K562 (cell line): ENCODE results near the gene HDAC10. TPM values are rescaled to one million over a fixed set of nuclear protein-coding genes. Genes with fewer than 3 reads are reported as not detected.

Experiments
- ATAC-seq: fragments of 200-7000 bp; cut with Tn5 transposase; 3 replicates; pipeline ENCODE4 v1.9.1; 2020; ENCODE audit warnings: moderate library complexity
- BruUV-seq: library from RNA; stranded (reverse); fragments of 400-500 nt; replicated peaks from 2 replicates; lab custom pipeline; 2021; lab: Mats Ljungman, UMichigan
- CTCF ChIA-PET: fragments of 300-600 bp; formaldehyde crosslinking; extraction: SDS; loops from one replicate; lab custom pipeline; 2021; ENCODE audit warnings: low intra/inter-chr PET ratio; lab: Yijun Ruan, JAX
- POLR2A ChIA-PET: fragments of 300-600, 350-650 bp; sonication (Branson Sonifier 250); formaldehyde crosslinking; extraction: SDS; loops from one replicate; lab custom pipeline; 2021; ENCODE audit warnings: antibody characterized with exemption, inconsistent platforms; lab: Yijun Ruan, JAX
- DNase-seq, 4 experiments: peaks; one replicate each; pipeline versions ENCODE4 v3.0.0 to v3.0.0-alpha.2; 2011 to 2018; ENCODE audit warnings: low spot score in 3 of 4, mixed read lengths in 3 of 4; ENCODE audit errors: extremely low read depth in 1 of 4
- FAIRE-seq: peaks from 2 replicates; lab custom pipeline; 2011; peaks lifted over from hg19 to GRCh38; lab: Jason Lieb, UNC
- H2AFZ ChIP-seq: 2 replicates; pipeline ENCODE4 v1.6.0; 2011; ENCODE audit warnings: low read depth, low read length, control low read depth, inconsistent platforms
- H3K27ac ChIP-seq: fragments of 200-600 bp; 3 replicates; pipeline ENCODE4 v1.8.0; 2011; ENCODE audit warnings: low read depth, mild to moderate bottlenecking, control low read depth, inconsistent platforms, low read length, moderate library complexity, mixed read lengths; ENCODE audit errors: extremely low read depth
- H3K27me3 ChIP-seq, 2 experiments: fragments of 300-600 bp in 1 of 2; 2 replicates in 1 of 2; 3 replicates in 1 of 2; pipeline versions ENCODE4 v1.6.0 to v1.8.0; 2011; ENCODE audit warnings: inconsistent platforms in 2 of 2, low read length in 2 of 2, mild to moderate bottlenecking in 1 of 2, mixed read lengths in 1 of 2, moderate library complexity in 1 of 2; ENCODE audit not compliant: control insufficient read depth in 2 of 2, insufficient read depth in 2 of 2
- H3K36me3 ChIP-seq: fragments of 300-600 bp; 3 replicates; pipeline ENCODE4 v1.8.0; 2011; ENCODE audit warnings: mild to moderate bottlenecking, low read length, inconsistent platforms; ENCODE audit not compliant: control insufficient read depth, insufficient read depth
- H3K4me1 ChIP-seq, 2 experiments: fragments of 200-600 bp in 1 of 2; replicated peaks in 1 of 2; 2 replicates in 1 of 2; 3 replicates in 1 of 2; pipeline versions ENCODE4 v1.5.1 to v1.8.0; 2011; ENCODE audit warnings: inconsistent platforms in 2 of 2, low read length in 2 of 2, mild to moderate bottlenecking in 1 of 2, mixed read lengths in 1 of 2, moderate library complexity in 1 of 2; ENCODE audit not compliant: control insufficient read depth in 2 of 2, insufficient read depth in 2 of 2
- H3K4me2 ChIP-seq: 2 replicates; pipeline ENCODE4 v1.6.1; 2011; ENCODE audit warnings: low read length, control low read depth, inconsistent platforms, mixed read lengths; ENCODE audit not compliant: insufficient read depth
- H3K4me3 ChIP-seq: fragments of 200-600 bp; sonication (generic), shearing (Covaris generic); 2 replicates; pipeline ENCODE4 v1.5.1; 2016; ENCODE audit warnings: control low read depth, inconsistent platforms
- H3K79me2 ChIP-seq: fragments of 200-600 bp; 3 replicates; pipeline ENCODE4 v1.8.0; 2011; ENCODE audit warnings: low read length, inconsistent platforms; ENCODE audit not compliant: control insufficient read depth, insufficient read depth
- H3K9ac ChIP-seq, 2 experiments: 2 replicates each; pipeline versions ENCODE4 v1.6.0 to v1.6.1; 2011; ENCODE audit warnings: low read depth in 2 of 2, low read length in 2 of 2, control low read depth in 1 of 2, inconsistent platforms in 1 of 2, mild to moderate bottlenecking in 1 of 2, mixed read lengths in 1 of 2; ENCODE audit not compliant: insufficient read depth in 1 of 2
- H3K9me1 ChIP-seq: one replicate; pipeline ENCODE4 v1.6.0; 2011; ENCODE audit warnings: inconsistent platforms, mild to moderate bottlenecking, low read length, moderate library complexity; ENCODE audit not compliant: control insufficient read depth, insufficient read depth
- H3K9me3 ChIP-seq: replicated peaks from 2 replicates; pipeline ENCODE4 v1.5.1; 2011; ENCODE audit warnings: low read depth, low read length, inconsistent platforms; ENCODE audit not compliant: control insufficient read depth, insufficient read depth
- H4K20me1 ChIP-seq: replicated peaks from 2 replicates; pipeline ENCODE4 v1.6.1; 2011; ENCODE audit warnings: low read length, inconsistent platforms, mixed read lengths; ENCODE audit not compliant: control insufficient read depth, insufficient read depth
- ELF2 ChIP-seq: fragments of 250-450 bp; sonication (Bioruptor Pico); IDR thresholded peaks from 2 replicates; pipeline ENCODE4 v1.5.0; 2021; ENCODE audit warnings: mild to moderate bottlenecking
- ETS1 ChIP-seq: conservative IDR thresholded peaks from 2 replicates; pipeline ENCODE4 v1.6.1; 2011; ENCODE audit warnings: low read depth, mild to moderate bottlenecking, low read length; ENCODE audit not compliant: control insufficient read depth
- IFI16 ChIP-seq: fragments of 250-450 bp; sonication (Bioruptor Pico); IDR thresholded peaks from 2 replicates; pipeline ENCODE4 v2.1.2; 2022; ENCODE audit warnings: mild to moderate bottlenecking, inconsistent platforms
- MCM3 ChIP-seq: fragments of 450-650 bp; IDR thresholded peaks from 2 replicates; pipeline ENCODE4 v1.6.1; 2016
- MCM5 ChIP-seq: fragments of 450-650 bp; IDR thresholded peaks from 2 replicates; pipeline ENCODE4 v1.6.1; 2016; ENCODE audit warnings: low read depth
- NFRKB ChIP-seq: fragments of 450-650 bp; IDR thresholded peaks from 2 replicates; pipeline ENCODE4 v1.6.1; 2016; ENCODE audit warnings: low read depth
- POLR2G ChIP-seq: fragments of 200-400 bp; formaldehyde crosslinking; IDR thresholded peaks from 2 replicates; pipeline ENCODE4 v1.6.1; 2017; ENCODE audit warnings: low read depth, mild to moderate bottlenecking, antibody characterized with exemption, low read length, moderate library complexity
- WGBS: fragments of 100-300 bp; shearing (Covaris generic); methylation state at CpG from one replicate; pipeline ENCODE4 v1.1.6; 2016; ENCODE audit warnings: low coverage, mixed read lengths; ENCODE audit not compliant: insufficient coverage; ENCODE audit errors: missing lambda C conversion rate; 5-methylcytosine and 5-hydroxymethylcytosine counted together
- in situ Hi-C: fragments of 300-500 bp; cut with MboI; formaldehyde crosslinking; loops from 4 replicates; pipeline ENCODE4 v1.15.0; 2018; ENCODE audit warnings: inconsistent platforms, mixed read lengths
- intact Hi-C: fragments of 100-400 bp; cut with micrococcal nuclease; formaldehyde crosslinking; loops from 2 replicates; pipeline ENCODE4 v1.14.2; 2022
- polyA plus RNA-seq, 8 experiments: library from polyadenylated mRNA; depleted of rRNA in 4 of 8; stranded (reverse) in 5 of 8; unstranded in 3 of 8; fragments of >200 nt; fragmentation: Nextera tagmentation in 2 of 8; fragmentation: Illumina TruSeq in 1 of 8; extraction: Ambion mirVana in 2 of 8; extraction: Trizol in 1 of 8; gene quantifications; 2 replicates each; pipeline versions ENCODE4 v1.2.1 to v1.2.3, GENCODE V29; 2011 to 2014; ENCODE audit warnings: inconsistent platforms in 1 of 8, missing spikeins in 1 of 8
- total RNA-seq, 7 experiments: library from RNA; depleted of rRNA in 6 of 7; stranded (reverse); fragments of >200 nt in 6 of 7; fragmentation: Illumina TruSeq in 2 of 7; extraction: Trizol in 2 of 7; gene quantifications; 2 replicates each; pipeline versions ENCODE4 v1.2.1 to v1.2.3, GENCODE V29; 2011 to 2021; ENCODE audit warnings: low replicate concordance in 1 of 7

The HDAC10 gene
- total and polyA plus RNA-seq, 9 of the 15 experiments (the other 6 are each of a cell fraction or from before 2014, with no cell fraction given) = 0.10 to 44.2 (median 6.5) TPM

GRCh38 chr22:50286701-50287318 lies 35.7 kb upstream of the HDAC10 start:
- Histone ChIP-seq H3K36me3 (peaks cover 33% of the 10 kb centered on the region; the same call in 1 of the 3 replicates), H3K9me3 (no peaks in the 10 kb centered on the region), H4K20me1 (no peaks in the 10 kb centered on the region), H3K9ac (no peak overlapping the region), H3K4me1 (peaks cover 0 to 24% of the 10 kb centered on the region in 2 experiments; a peak in 1 of 5 replicates), H2AFZ (no peak overlapping the region), H3K4me3 (no peak overlapping the region), H3K27me3 (no peaks in the 10 kb centered on the region), H3K79me2 (no peaks in the 10 kb centered on the region), H3K4me2 (no peak overlapping the region), H3K27ac (no peak overlapping the region), H3K9me1 (no peaks in the 10 kb centered on the region)
- FAIRE-seq (no peak), ATAC-seq (no peak), DNase-seq (no peak)
- WGBS = 95% methylated on average over 12 of the region's 40 CpGs
- CTCF ChIA-PET = no interaction called here
- TF ChIP-seq POLR2G (peak; percentile 38; the same call in 1 of the 2 replicates), IFI16 (CRISPR knock-in tag) (no peak), ELF2 (CRISPR knock-in tag) (no peak)
- BruUV-seq = no TSS peak
- intact Hi-C loops (no loop called here), in situ Hi-C loops (no loop called here)
- POLR2A ChIA-PET = no interaction called here

GRCh38 chr22:50286275-50286674 lies 35.2 kb upstream of the HDAC10 start:
- CTCF ChIA-PET = no interaction called here

More at GRCh38 chr22:50286275-50286674, 35.2 kb upstream of the HDAC10 start:
- DNase-seq (no peak), FAIRE-seq (no peak), ATAC-seq (no peak)
- Histone ChIP-seq H3K79me2 (no peaks in the 10 kb centered on the region), H3K27me3 (no peaks in the 10 kb centered on the region), H3K27ac (no peak overlapping the region), H3K4me1 (peaks cover 0 to 23% of the 10 kb centered on the region in 2 experiments; a peak in 1 of 5 replicates), H4K20me1 (no peaks in the 10 kb centered on the region), H3K9me3 (no peaks in the 10 kb centered on the region), H3K4me3 (no peak overlapping the region), H3K36me3 (peaks cover 38% of the 10 kb centered on the region; the same call in 1 of the 3 replicates), H3K9ac (no peak overlapping the region; a peak in 1 of 4 replicates), H2AFZ (no peak overlapping the region), H3K9me1 (no peaks in the 10 kb centered on the region), H3K4me2 (no peak overlapping the region)
- in situ Hi-C loops (no loop called here), intact Hi-C loops (no loop called here)
- WGBS = 85% methylated on average over 7 of the region's 21 CpGs
- POLR2A ChIA-PET = no interaction called here
- no TSS peak for BruUV-seq
- TF ChIP-seq ETS1 (no peak), MCM5 (no peak), NFRKB (no peak), MCM3 (no peak)
